Neural cell (in vitro differentiated cells): ENCODE results near the gene RFX3. TPM values are rescaled to one million over a fixed set of nuclear protein-coding genes. Genes with fewer than 3 reads are reported as not detected.

Source experiments
- H2AFZ ChIP-seq: fragments of 200-600, 300-800 bp; sonication (generic), shearing (Covaris generic); 2 replicates; pipeline ENCODE4 v1.6.0; 2014; ENCODE audit warnings: low read depth, mild to moderate bottlenecking, antibody characterized with exemption, low read length, moderate library complexity
- H3F3A ChIP-seq: fragments of 200-600 bp; shearing (Covaris generic); 2 replicates; pipeline ENCODE4 v1.6.1; 2016; ENCODE audit warnings: mild to moderate bottlenecking, moderate library complexity, mixed read lengths, antibody characterized with exemption, low read length; ENCODE audit not compliant: insufficient read depth, poor library complexity, severe bottlenecking
- H3K27ac ChIP-seq: fragments of 200-600, 300-800 bp; sonication (generic), shearing (Covaris generic); 2 replicates; pipeline ENCODE4 v1.5.1; 2014; ENCODE audit warnings: mild to moderate bottlenecking, low read length, moderate library complexity
- H3K27me3 ChIP-seq: fragments of 300-800, 200-600 bp; sonication (generic), shearing (Covaris generic); 2 replicates; pipeline ENCODE4 v1.6.0; 2014; ENCODE audit warnings: mild to moderate bottlenecking, low read depth, low read length, moderate library complexity; ENCODE audit not compliant: insufficient read depth
- H3K36me3 ChIP-seq: fragments of 300-800, 200-600 bp; sonication (generic), shearing (Covaris generic); 2 replicates; pipeline ENCODE4 v1.5.1; 2014; ENCODE audit warnings: mild to moderate bottlenecking, antibody characterized with exemption, low read length, moderate library complexity; ENCODE audit not compliant: insufficient read depth
- H3K4me2 ChIP-seq: fragments of 300-800, 200-600 bp; sonication (generic), shearing (Covaris generic); 2 replicates; pipeline ENCODE4 v1.6.0; 2014; ENCODE audit warnings: mild to moderate bottlenecking, low read length
- H3K4me3 ChIP-seq: fragments of 300-800, 200-600 bp; sonication (generic), shearing (Covaris generic); 2 replicates; pipeline ENCODE4 v1.5.1; 2014; ENCODE audit warnings: mild to moderate bottlenecking, low read length, moderate library complexity
- H3K79me2 ChIP-seq: fragments of 200-600 bp; shearing (Covaris generic); replicated peaks from 2 replicates; pipeline ENCODE4 v1.6.0; 2014; ENCODE audit warnings: mild to moderate bottlenecking, low read length, moderate library complexity; ENCODE audit not compliant: insufficient read depth
- H3K9ac ChIP-seq: fragments of 300-800, 200-600 bp; sonication (generic), shearing (Covaris generic); 2 replicates; pipeline ENCODE4 v1.6.1; 2016; ENCODE audit warnings: mild to moderate bottlenecking, low read length, mixed read lengths
- H3K9me2 ChIP-seq: fragments of 200-600 bp; shearing (Covaris generic); 2 replicates; pipeline ENCODE4 v1.6.1; 2016; ENCODE audit warnings: mild to moderate bottlenecking, low read length, mixed read lengths; ENCODE audit not compliant: insufficient read depth
- H3K9me3 ChIP-seq: fragments of 200-600, 300-800 bp; sonication (generic), shearing (Covaris generic); 2 replicates; pipeline ENCODE4 v1.6.1; 2016; ENCODE audit warnings: mild to moderate bottlenecking, mixed run types, low read length, moderate library complexity, mixed read lengths
- H4K20me1 ChIP-seq: fragments of 200-600 bp; shearing (Covaris generic); 2 replicates; pipeline ENCODE4 v1.6.1; 2016; ENCODE audit warnings: mild to moderate bottlenecking, mixed run types; ENCODE audit not compliant: insufficient read depth
- CTCF ChIP-seq: fragments of 450-650 bp; IDR thresholded peaks from 2 replicates; pipeline ENCODE4 v1.5.1; 2014; ENCODE audit warnings: antibody characterized with exemption, mild to moderate bottlenecking, moderate library complexity; ENCODE audit not compliant: poor library complexity, severe bottlenecking
- EP300 ChIP-seq: fragments of 450-650 bp; conservative IDR thresholded peaks from 2 replicates; pipeline ENCODE4 v1.6.1; 2014; ENCODE audit warnings: antibody characterized with exemption, mild to moderate bottlenecking, moderate library complexity; ENCODE audit not compliant: poor library complexity, severe bottlenecking
- EZH2 ChIP-seq: fragments of 200-600, 300-800 bp; shearing (Covaris generic), sonication (generic); IDR thresholded peaks from 2 replicates; pipeline ENCODE4 v1.6.1; 2014; ENCODE audit warnings: antibody characterized with exemption, low read length, borderline replicate concordance, mild to moderate bottlenecking; ENCODE audit not compliant: insufficient read depth, poor library complexity, severe bottlenecking
- MXI1 ChIP-seq: fragments of 450-650 bp; conservative IDR thresholded peaks from 2 replicates; pipeline ENCODE4 v1.6.1; 2014; ENCODE audit warnings: antibody characterized with exemption, mild to moderate bottlenecking; ENCODE audit not compliant: poor library complexity, severe bottlenecking
- POLR2AphosphoS5 ChIP-seq: IDR thresholded peaks from 2 replicates; pipeline ENCODE4 v1.6.1; 2012
- RAD21 ChIP-seq: fragments of 450-650 bp; conservative IDR thresholded peaks from 2 replicates; pipeline ENCODE4 v1.6.1; 2014; ENCODE audit warnings: antibody characterized with exemption, mild to moderate bottlenecking, moderate library complexity
- SMC3 ChIP-seq: fragments of 450-650 bp; conservative IDR thresholded peaks from 2 replicates; pipeline ENCODE4 v1.6.1; 2014; ENCODE audit warnings: antibody characterized with exemption, mild to moderate bottlenecking, moderate library complexity; ENCODE audit not compliant: poor library complexity
- TAF1 ChIP-seq: IDR thresholded peaks from 2 replicates; pipeline ENCODE4 v1.6.1; 2012; ENCODE audit warnings: low read depth
- polyA plus RNA-seq: library from polyadenylated mRNA; depleted of rRNA; stranded (reverse); fragments of >200 nt; gene quantifications from 2 replicates; pipeline ENCODE4 v1.2.3, GENCODE V29; 2014
- TF ChIP-seq, protein P1 (sequence below): IDR thresholded peaks from 2 replicates; pipeline ENCODE4 v1.6.1; 2012; ENCODE audit warnings: borderline replicate concordance

RFX3 gene
- polyA plus RNA-seq, 1 donor from 2014 or later: 27.6 TPM

GRCh38 chr9:3262826-3263529, 262.8 kb downstream of the RFX3 start (continued):
- TF ChIP-seq, protein P1, sequence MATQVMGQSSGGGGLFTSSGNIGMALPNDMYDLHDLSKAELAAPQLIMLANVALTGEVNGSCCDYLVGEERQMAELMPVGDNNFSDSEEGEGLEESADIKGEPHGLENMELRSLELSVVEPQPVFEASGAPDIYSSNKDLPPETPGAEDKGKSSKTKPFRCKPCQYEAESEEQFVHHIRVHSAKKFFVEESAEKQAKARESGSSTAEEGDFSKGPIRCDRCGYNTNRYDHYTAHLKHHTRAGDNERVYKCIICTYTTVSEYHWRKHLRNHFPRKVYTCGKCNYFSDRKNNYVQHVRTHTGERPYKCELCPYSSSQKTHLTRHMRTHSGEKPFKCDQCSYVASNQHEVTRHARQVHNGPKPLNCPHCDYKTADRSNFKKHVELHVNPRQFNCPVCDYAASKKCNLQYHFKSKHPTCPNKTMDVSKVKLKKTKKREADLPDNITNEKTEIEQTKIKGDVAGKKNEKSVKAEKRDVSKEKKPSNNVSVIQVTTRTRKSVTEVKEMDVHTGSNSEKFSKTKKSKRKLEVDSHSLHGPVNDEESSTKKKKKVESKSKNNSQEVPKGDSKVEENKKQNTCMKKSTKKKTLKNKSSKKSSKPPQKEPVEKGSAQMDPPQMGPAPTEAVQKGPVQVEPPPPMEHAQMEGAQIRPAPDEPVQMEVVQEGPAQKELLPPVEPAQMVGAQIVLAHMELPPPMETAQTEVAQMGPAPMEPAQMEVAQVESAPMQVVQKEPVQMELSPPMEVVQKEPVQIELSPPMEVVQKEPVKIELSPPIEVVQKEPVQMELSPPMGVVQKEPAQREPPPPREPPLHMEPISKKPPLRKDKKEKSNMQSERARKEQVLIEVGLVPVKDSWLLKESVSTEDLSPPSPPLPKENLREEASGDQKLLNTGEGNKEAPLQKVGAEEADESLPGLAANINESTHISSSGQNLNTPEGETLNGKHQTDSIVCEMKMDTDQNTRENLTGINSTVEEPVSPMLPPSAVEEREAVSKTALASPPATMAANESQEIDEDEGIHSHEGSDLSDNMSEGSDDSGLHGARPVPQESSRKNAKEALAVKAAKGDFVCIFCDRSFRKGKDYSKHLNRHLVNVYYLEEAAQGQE: no peak
- no peak for TF ChIP-seq POLR2AphosphoS5

DNA sequence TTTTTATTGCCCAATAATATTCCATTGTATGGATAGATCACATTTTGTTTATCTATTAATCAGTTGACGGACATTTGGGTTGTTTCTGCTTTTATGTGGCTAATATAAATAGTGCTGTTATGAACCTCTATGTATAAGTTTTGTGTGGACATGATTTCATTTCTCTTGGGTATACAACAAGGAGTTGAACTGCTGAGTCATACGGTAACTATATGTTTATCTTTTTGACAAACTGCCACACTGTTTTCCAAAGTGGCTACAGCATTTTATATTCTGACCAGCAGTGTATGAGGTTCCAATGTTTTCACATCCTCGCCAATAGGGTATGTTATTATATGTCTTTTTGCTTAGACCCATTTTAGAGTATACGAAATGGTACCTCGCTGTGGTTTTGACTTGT, 264.3 kb downstream of the RFX3 start:
- H3K4me2 ChIP-seq: no peak overlapping the region
- H3K36me3 ChIP-seq: peaks cover 12% of the 10 kb centered on the region
- H3K79me2 ChIP-seq: no peaks in the 10 kb centered on the region
- TF ChIP-seq MXI1 (no peak), TAF1 (no peak), POLR2AphosphoS5 (no peak), EP300 (no peak), RAD21 (no peak), CTCF (no peak), EZH2 (no peak), SMC3 (no peak)
- TF ChIP-seq, protein P1: no peak
- H3F3A ChIP-seq: no peaks in the 10 kb centered on the region
- no peaks in the 10 kb centered on the region for H3K9me3 ChIP-seq
- H3K27ac ChIP-seq: no peak overlapping the region
- no peak overlapping the region for H3K4me3 ChIP-seq
- no peaks in the 10 kb centered on the region for H4K20me1 ChIP-seq
- no peak overlapping the region for H3K9ac ChIP-seq
- H3K27me3 ChIP-seq: no peaks in the 10 kb centered on the region
- H2AFZ ChIP-seq: no peak overlapping the region
- no peaks in the 10 kb centered on the region for H3K9me2 ChIP-seq
